GM21576 (cell line): Measurements from ENCODE around the gene LLGL2.
"Not testable (repeated sequence)": the region's sequence is repeated elsewhere in the genome, so short reads cannot be mapped to it uniquely, and the experiment has no call there.

Experiments used
- ATAC-seq: cut with Tn5 transposase; IDR thresholded peaks from one replicate; pipeline ENCODE4 v1.9.1; 2021; ENCODE audit warnings: mild to moderate bottlenecking, moderate library complexity; ENCODE audit not compliant: unreplicated experiment

Gene LLGL2

GRCh38 chr17:75507733-75508719, 17.5 kb upstream of the LLGL2 start:
- ATAC-seq = no peak

GRCh38 chr17:75508931-75509361, 16.6 kb upstream of the LLGL2 start:
- no peak for ATAC-seq

GRCh38 chr17:75509528-75510258, 15.8 kb upstream of the LLGL2 start:
- no peak for ATAC-seq

GRCh38 chr17:75511270-75511609, 14.3 kb upstream of the LLGL2 start:
- ATAC-seq = no peak

GRCh38 chr17:75511610-75512575, 13.6 kb upstream of the LLGL2 start:
- no peak for ATAC-seq

GRCh38 chr17:75512926-75513640, 12.4 kb upstream of the LLGL2 start:
- no peak for ATAC-seq

GRCh38 chr17:75513641-75514000, 11.9 kb upstream of the LLGL2 start:
- ATAC-seq = no peak

GRCh38 chr17:75514299-75514918, 11.1 kb upstream of the LLGL2 start:
- no peak for ATAC-seq

- ATAC-seq = no peak
These were observed 10.5 kb upstream of the LLGL2 start for GRCh38 chr17:75514919-75515495.

GRCh38 chr17:75515496-75516254, 9.8 kb upstream of the LLGL2 start, which contains the start of gene CASKIN2:
TSS of gene CASKIN2 (minus strand) at chr17:75515537. CDS start at chr17:75513804, 1,733 bp downstream.
- peak; percentile 39 for ATAC-seq

GRCh38 chr17:75516255-75516618, 9.3 kb upstream of the LLGL2 start, which contains the start of gene TSEN54:
TSS of gene TSEN54 (plus strand) at chr17:75516528. CDS start at chr17:75516561, 33 bp downstream.
- ATAC-seq = peak; percentile 60

- ATAC-seq = peak; percentile 18
These were observed 8.7 kb upstream of the LLGL2 start for GRCh38 chr17:75516619-75517296.

GRCh38 chr17:75517297-75517865, 8.1 kb upstream of the LLGL2 start:
- ATAC-seq = no peak

GRCh38 chr17:75518201-75518600, 7.3 kb upstream of the LLGL2 start:
- no peak for ATAC-seq

- ATAC-seq = no peak
These were observed 6.4 kb upstream of the LLGL2 start for GRCh38 chr17:75518983-75519537.

GRCh38 chr17:75520413-75520812, 5.1 kb upstream of the LLGL2 start:
- not testable (repeated sequence) for ATAC-seq

- no peak for ATAC-seq
These were observed 4.2 kb upstream of the LLGL2 start for GRCh38 chr17:75521290-75521689.
